GM23338 (cell line): Measurements from ENCODE around the gene CPNE7. TPM values are rescaled to one million over a fixed set of nuclear protein-coding genes. Genes with fewer than 3 reads are reported as not detected.

Experiments
- ATAC-seq: fragments of 200-7000 bp; cut with Tn5 transposase; 3 replicates; pipeline ENCODE4 v1.9.1; 2020
- DNase-seq: peaks from one replicate; pipeline ENCODE4 v3.0.0-alpha.2; 2015; ENCODE audit warnings: low spot score
- H2AFZ ChIP-seq: fragments of 200-600 bp; sonication (generic); 2 replicates; pipeline ENCODE4 v1.8.0; 2016; ENCODE audit warnings: antibody characterized with exemption, mild to moderate bottlenecking, moderate library complexity
- H3F3A ChIP-seq: fragments of 200-600 bp; sonication (generic); replicated peaks from 2 replicates; pipeline ENCODE4 v1.8.0; 2017; ENCODE audit warnings: antibody characterized with exemption, mixed run types, low read depth
- H3K27ac ChIP-seq: fragments of 200-600 bp; sonication (generic); 2 replicates; pipeline ENCODE4 v1.6.1; 2016; ENCODE audit warnings: low read depth
- H3K27me3 ChIP-seq: fragments of 200-600 bp; sonication (generic); 2 replicates; pipeline ENCODE4 v1.8.0; 2016; ENCODE audit warnings: mild to moderate bottlenecking, mixed run types, moderate library complexity; ENCODE audit not compliant: insufficient read depth
- H3K36me3 ChIP-seq: fragments of 200-600 bp; sonication (generic); 2 replicates; pipeline ENCODE4 v1.8.0; 2016; ENCODE audit warnings: mild to moderate bottlenecking; ENCODE audit not compliant: insufficient read depth
- H3K4me1 ChIP-seq: fragments of 200-600 bp; sonication (generic); 2 replicates; pipeline ENCODE4 v1.8.0; 2016; ENCODE audit warnings: mild to moderate bottlenecking, moderate library complexity; ENCODE audit not compliant: insufficient read depth
- H3K4me2 ChIP-seq: fragments of 200-600 bp; sonication (generic); 2 replicates; pipeline ENCODE4 v1.7.1; 2017; ENCODE audit warnings: mixed run types
- H3K4me3 ChIP-seq: fragments of 200-600 bp; sonication (generic); 2 replicates; pipeline ENCODE4 v1.6.1; 2016; ENCODE audit warnings: mixed run types
- H3K79me2 ChIP-seq: fragments of 200-600 bp; sonication (generic); replicated peaks from 2 replicates; pipeline ENCODE4 v1.8.0; 2017; ENCODE audit warnings: mild to moderate bottlenecking; ENCODE audit not compliant: insufficient read depth
- H3K9me2 ChIP-seq: fragments of 200-600 bp; sonication (generic); 2 replicates; pipeline ENCODE4 v1.8.0; 2017; ENCODE audit not compliant: insufficient read depth
- H4K20me1 ChIP-seq: fragments of 200-600 bp; sonication (generic); replicated peaks from 2 replicates; pipeline ENCODE4 v1.8.0; 2017; ENCODE audit warnings: mild to moderate bottlenecking; ENCODE audit not compliant: insufficient read depth
- H3K27ac Mint-ChIP-seq: 2 replicates; pipeline ENCODE4 v1.8.0; 2020; ENCODE audit warnings: inconsistent platforms, mild to moderate bottlenecking, moderate library complexity, mixed read lengths
- H3K27me3 Mint-ChIP-seq: 3 replicates; pipeline ENCODE4 v1.8.0; 2022; ENCODE audit warnings: low read depth, mild to moderate bottlenecking, moderate library complexity, mixed read lengths, inconsistent platforms; ENCODE audit not compliant: insufficient read depth, poor library complexity
- H3K36me3 Mint-ChIP-seq: 3 replicates; pipeline ENCODE4 v1.8.0; 2021; ENCODE audit warnings: low read depth, mild to moderate bottlenecking, inconsistent platforms, moderate library complexity, mixed read lengths
- H3K4me1 Mint-ChIP-seq: 3 replicates; pipeline ENCODE4 v1.8.0; 2020; ENCODE audit warnings: mild to moderate bottlenecking, inconsistent platforms, mixed read lengths
- H3K4me3 Mint-ChIP-seq: 3 replicates; pipeline ENCODE4 v1.8.0; 2021; ENCODE audit warnings: moderate library complexity, mild to moderate bottlenecking, inconsistent platforms, mixed read lengths
- H3K9me3 Mint-ChIP-seq: 3 replicates; pipeline ENCODE4 v1.8.0; 2020; ENCODE audit warnings: moderate library complexity, mild to moderate bottlenecking, inconsistent platforms, mixed read lengths
- CREB1 ChIP-seq: fragments of 250-450 bp; sonication (Bioruptor Pico); IDR thresholded peaks from 2 replicates; pipeline ENCODE4 v1.5.0; 2020; ENCODE audit warnings: low read depth, mild to moderate bottlenecking, moderate library complexity
- EZH2 ChIP-seq: fragments of 200-600 bp; sonication (generic); IDR thresholded peaks from one replicate; pipeline ENCODE4 v1.8.0; 2017; ENCODE audit warnings: antibody characterized with exemption, mild to moderate bottlenecking, low read depth; ENCODE audit not compliant: unreplicated experiment
- EZH2phosphoT487 ChIP-seq: fragments of 200-600 bp; sonication (generic); IDR thresholded peaks from one replicate; pipeline ENCODE4 v1.8.1; 2018; ENCODE audit warnings: antibody characterized with exemption; ENCODE audit not compliant: unreplicated experiment
- JUNB ChIP-seq: IDR thresholded peaks from one replicate; pipeline ENCODE4 v1.6.1; 2016; ENCODE audit warnings: antibody characterized with exemption; ENCODE audit not compliant: unreplicated experiment
- NANOG ChIP-seq: IDR thresholded peaks from 2 replicates; pipeline ENCODE4 v1.6.1; 2016; ENCODE audit warnings: antibody characterized with exemption, borderline replicate concordance
- POLR2AphosphoS5 ChIP-seq: IDR thresholded peaks from 2 replicates; pipeline ENCODE4 v1.6.1; 2016; ENCODE audit warnings: antibody characterized with exemption, low read depth
- STAT1 ChIP-seq: IDR thresholded peaks from one replicate; pipeline ENCODE4 v1.6.1; 2016; ENCODE audit warnings: antibody characterized with exemption; ENCODE audit not compliant: unreplicated experiment
- ZNF114 ChIP-seq: fragments of 250-450 bp; sonication (Bioruptor Pico); IDR thresholded peaks from 2 replicates; pipeline ENCODE4 v1.5.0; 2020; ENCODE audit warnings: mild to moderate bottlenecking, moderate library complexity
- polyA plus RNA-seq: library from polyadenylated mRNA; unstranded; fragments of >200 nt; fragmentation: Nextera tagmentation; extraction: Ambion mirVana; gene quantifications from 2 replicates; pipeline ENCODE4 v1.2.1, GENCODE V29; 2016
- total RNA-seq: library from RNA; depleted of rRNA; stranded (reverse); fragments of >200 nt; shearing (Covaris generic); gene quantifications from 2 replicates; pipeline ENCODE4 v1.2.3, GENCODE V29; 2014
- TF ChIP-seq, protein P1 (sequence below): IDR thresholded peaks from one replicate; pipeline ENCODE4 v1.6.1; 2018; ENCODE audit warnings: antibody characterized with exemption; ENCODE audit not compliant: unreplicated experiment
- TF ChIP-seq, protein P2 (sequence below), 2 experiments: fragments of 200-600 bp in 1 of 2; sonication (generic) in 1 of 2; conservative IDR thresholded peaks; 2 replicates each; pipeline versions ENCODE4 v1.5.1 to v1.6.1; 2016 to 2017; ENCODE audit warnings: antibody characterized with exemption in 2 of 2, low read depth in 2 of 2, mild to moderate bottlenecking in 2 of 2, moderate library complexity in 1 of 2
- TF ChIP-seq, protein P3 (sequence below): IDR thresholded peaks from 2 replicates; pipeline ENCODE4 v1.6.1; 2016; ENCODE audit warnings: antibody characterized with exemption

The CPNE7 gene
- total and polyA plus RNA-seq, 2 experiments from 2014 or later, result 11.2 to 15.7 TPM

DNA sequence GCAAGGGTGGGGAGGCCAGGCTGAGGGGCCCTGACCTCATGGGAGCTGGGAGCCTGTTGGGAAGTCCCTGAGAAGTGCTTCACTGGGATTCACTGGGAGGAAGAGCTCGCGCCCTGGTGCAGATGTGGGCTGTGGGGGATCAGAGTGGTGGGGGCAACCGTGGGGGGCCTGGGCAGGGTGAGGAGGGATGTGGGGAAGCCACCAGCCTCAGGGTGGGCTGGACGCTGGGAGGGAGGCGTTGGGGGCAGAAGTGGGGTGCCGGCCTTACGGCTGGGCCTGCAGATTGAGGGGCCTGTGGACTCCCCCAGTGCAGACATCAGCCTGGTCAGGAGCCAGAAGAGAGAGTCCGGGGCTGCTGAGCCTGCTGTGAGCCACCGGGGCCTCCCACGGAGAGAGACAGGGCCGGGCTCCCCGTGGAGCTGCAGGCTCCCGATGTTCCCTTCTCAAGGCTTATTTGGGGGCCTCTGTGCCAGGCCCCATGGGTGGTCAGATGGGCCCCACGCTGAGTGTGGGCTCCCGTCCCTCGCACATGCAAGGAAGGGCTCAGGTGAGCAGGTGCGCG is 45.7 kb downstream of the CPNE7 start (continued):
- TF ChIP-seq, protein P1, sequence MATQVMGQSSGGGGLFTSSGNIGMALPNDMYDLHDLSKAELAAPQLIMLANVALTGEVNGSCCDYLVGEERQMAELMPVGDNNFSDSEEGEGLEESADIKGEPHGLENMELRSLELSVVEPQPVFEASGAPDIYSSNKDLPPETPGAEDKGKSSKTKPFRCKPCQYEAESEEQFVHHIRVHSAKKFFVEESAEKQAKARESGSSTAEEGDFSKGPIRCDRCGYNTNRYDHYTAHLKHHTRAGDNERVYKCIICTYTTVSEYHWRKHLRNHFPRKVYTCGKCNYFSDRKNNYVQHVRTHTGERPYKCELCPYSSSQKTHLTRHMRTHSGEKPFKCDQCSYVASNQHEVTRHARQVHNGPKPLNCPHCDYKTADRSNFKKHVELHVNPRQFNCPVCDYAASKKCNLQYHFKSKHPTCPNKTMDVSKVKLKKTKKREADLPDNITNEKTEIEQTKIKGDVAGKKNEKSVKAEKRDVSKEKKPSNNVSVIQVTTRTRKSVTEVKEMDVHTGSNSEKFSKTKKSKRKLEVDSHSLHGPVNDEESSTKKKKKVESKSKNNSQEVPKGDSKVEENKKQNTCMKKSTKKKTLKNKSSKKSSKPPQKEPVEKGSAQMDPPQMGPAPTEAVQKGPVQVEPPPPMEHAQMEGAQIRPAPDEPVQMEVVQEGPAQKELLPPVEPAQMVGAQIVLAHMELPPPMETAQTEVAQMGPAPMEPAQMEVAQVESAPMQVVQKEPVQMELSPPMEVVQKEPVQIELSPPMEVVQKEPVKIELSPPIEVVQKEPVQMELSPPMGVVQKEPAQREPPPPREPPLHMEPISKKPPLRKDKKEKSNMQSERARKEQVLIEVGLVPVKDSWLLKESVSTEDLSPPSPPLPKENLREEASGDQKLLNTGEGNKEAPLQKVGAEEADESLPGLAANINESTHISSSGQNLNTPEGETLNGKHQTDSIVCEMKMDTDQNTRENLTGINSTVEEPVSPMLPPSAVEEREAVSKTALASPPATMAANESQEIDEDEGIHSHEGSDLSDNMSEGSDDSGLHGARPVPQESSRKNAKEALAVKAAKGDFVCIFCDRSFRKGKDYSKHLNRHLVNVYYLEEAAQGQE, result no peak
- TF ChIP-seq, protein P2, sequence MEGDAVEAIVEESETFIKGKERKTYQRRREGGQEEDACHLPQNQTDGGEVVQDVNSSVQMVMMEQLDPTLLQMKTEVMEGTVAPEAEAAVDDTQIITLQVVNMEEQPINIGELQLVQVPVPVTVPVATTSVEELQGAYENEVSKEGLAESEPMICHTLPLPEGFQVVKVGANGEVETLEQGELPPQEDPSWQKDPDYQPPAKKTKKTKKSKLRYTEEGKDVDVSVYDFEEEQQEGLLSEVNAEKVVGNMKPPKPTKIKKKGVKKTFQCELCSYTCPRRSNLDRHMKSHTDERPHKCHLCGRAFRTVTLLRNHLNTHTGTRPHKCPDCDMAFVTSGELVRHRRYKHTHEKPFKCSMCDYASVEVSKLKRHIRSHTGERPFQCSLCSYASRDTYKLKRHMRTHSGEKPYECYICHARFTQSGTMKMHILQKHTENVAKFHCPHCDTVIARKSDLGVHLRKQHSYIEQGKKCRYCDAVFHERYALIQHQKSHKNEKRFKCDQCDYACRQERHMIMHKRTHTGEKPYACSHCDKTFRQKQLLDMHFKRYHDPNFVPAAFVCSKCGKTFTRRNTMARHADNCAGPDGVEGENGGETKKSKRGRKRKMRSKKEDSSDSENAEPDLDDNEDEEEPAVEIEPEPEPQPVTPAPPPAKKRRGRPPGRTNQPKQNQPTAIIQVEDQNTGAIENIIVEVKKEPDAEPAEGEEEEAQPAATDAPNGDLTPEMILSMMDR (conservative IDR thresholded peaks at IDR 0.05; ENCODE audit: low read depth in 2 of 2), result no peak
- TF ChIP-seq ZNF114 (no peak), EZH2 (no peak), CREB1 (CRISPR knock-in tag) (no peak), JUNB (no peak), NANOG (no peak), POLR2AphosphoS5 (no peak), STAT1 (no peak)
- TF ChIP-seq, protein P3, sequence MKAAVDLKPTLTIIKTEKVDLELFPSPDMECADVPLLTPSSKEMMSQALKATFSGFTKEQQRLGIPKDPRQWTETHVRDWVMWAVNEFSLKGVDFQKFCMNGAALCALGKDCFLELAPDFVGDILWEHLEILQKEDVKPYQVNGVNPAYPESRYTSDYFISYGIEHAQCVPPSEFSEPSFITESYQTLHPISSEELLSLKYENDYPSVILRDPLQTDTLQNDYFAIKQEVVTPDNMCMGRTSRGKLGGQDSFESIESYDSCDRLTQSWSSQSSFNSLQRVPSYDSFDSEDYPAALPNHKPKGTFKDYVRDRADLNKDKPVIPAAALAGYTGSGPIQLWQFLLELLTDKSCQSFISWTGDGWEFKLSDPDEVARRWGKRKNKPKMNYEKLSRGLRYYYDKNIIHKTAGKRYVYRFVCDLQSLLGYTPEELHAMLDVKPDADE, result no peak

DNA sequence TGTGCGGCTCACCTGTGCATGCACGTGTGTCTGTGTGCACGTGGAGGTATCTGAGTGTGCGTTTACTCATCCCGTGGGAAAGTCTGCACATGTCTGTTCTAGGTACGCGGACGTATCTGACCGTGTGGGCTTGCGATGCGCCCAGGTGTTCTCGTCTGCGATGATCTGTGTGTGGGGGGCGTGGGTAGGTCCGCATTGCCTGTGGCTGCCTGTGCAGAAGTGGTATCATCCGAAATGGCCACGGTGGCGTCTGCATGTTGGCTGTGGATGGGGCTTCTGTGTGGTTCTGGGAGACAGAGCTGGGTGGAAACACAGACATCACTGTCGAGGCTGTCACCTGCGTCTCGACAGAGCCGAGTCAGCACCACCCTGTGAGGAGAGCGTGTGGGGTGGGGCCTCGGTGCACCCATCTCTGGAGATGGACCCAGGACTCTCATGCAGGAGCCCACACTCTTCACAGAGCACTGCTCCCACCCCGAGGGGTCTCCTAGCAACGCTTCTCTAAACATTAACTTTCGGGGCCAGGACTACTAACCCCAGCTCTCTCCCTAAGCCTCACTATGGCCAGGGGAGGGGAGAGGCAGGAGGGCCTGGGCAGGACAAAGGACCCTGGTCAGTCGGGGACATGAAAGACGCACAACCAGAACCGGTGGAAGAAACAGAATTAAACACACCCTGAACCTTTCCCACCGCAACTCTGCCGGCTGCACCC is 46.3 kb downstream of the CPNE7 start:
- ATAC-seq, result no peak
- TF ChIP-seq NANOG (no peak), JUNB (no peak), POLR2AphosphoS5 (no peak), CREB1 (CRISPR knock-in tag) (no peak), ZNF114 (no peak), STAT1 (no peak), EZH2phosphoT487 (no peak), EZH2 (no peak)
- TF ChIP-seq, protein P1, result no peak
- H3K4me3 ChIP-seq, result no peak overlapping the region

More for the DNA sequence above, 46.3 kb downstream of the CPNE7 start:
- H3K27me3 ChIP-seq, result peaks cover 5% of the 10 kb centered on the region; the same call in 1 of the 2 replicates
- no peaks in the 10 kb centered on the region for H3K9me2 ChIP-seq
- H3K4me2 ChIP-seq, result no peak overlapping the region
- peaks cover 3% of the 10 kb centered on the region; the same call in 1 of the 2 replicates for H3K4me1 ChIP-seq
- Mint-ChIP-seq H3K4me1 (peaks cover 21% of the 10 kb centered on the region), H3K27me3 (peaks cover 27% of the 10 kb centered on the region), H3K4me3 (no peak overlapping the region), H3K27ac (no peak overlapping the region), H3K36me3 (no peaks in the 10 kb centered on the region), H3K9me3 (no peaks in the 10 kb centered on the region)
- H4K20me1 ChIP-seq, result no peaks in the 10 kb centered on the region
- H3K36me3 ChIP-seq, result no peaks in the 10 kb centered on the region
- peaks cover 8% of the 10 kb centered on the region; the same call in 1 of the 2 replicates for H3F3A ChIP-seq
- no peak for DNase-seq
- no peak overlapping the region for H3K27ac ChIP-seq
- H3K79me2 ChIP-seq, result no peaks in the 10 kb centered on the region
- no peak overlapping the region for H2AFZ ChIP-seq
